ENCODE data around the gene GDI1.

- TF ChIP-seq CTCF (conservative IDR thresholded peaks at IDR 0.05; ENCODE audit: low read depth, low read length), result no peak
- TF ChIP-seq EZH2 (IDR thresholded peaks at IDR 0.05; ENCODE audit: borderline replicate concordance, low read depth, low read length, poor library complexity, severe bottlenecking), result no peak
These were observed 22.2 kb downstream of the GDI1 start for GRCh38 chrX:154458954-154459778.

All from A673 (cell line).